HEK293T (cell line): ENCODE measurements around the gene BAHCC1.

ENCODE experiments used
- CTBP1 ChIP-seq: fragments of 450-650 bp; IDR thresholded peaks from 2 replicates; pipeline ENCODE4 v1.6.1; 2016; ENCODE audit warnings: borderline replicate concordance
- ELF4 ChIP-seq: fragments of 450-650 bp; IDR thresholded peaks from 2 replicates; pipeline ENCODE4 v1.6.1; 2017; ENCODE audit warnings: antibody characterized with exemption
- FOXK2 ChIP-seq: fragments of 450-650 bp; IDR thresholded peaks from 2 replicates; pipeline ENCODE4 v1.6.1; 2016; ENCODE audit warnings: mild to moderate bottlenecking
- FOXM1 ChIP-seq: fragments of 450-650 bp; IDR thresholded peaks from 2 replicates; pipeline ENCODE4 v1.6.1; 2017; ENCODE audit warnings: mild to moderate bottlenecking, borderline replicate concordance
- L3MBTL2 ChIP-seq: fragments of 450-650 bp; conservative IDR thresholded peaks from 2 replicates; pipeline ENCODE4 v1.6.1; 2016; ENCODE audit warnings: mild to moderate bottlenecking
- NFRKB ChIP-seq: fragments of 450-650 bp; IDR thresholded peaks from 2 replicates; pipeline ENCODE4 v1.6.1; 2016; ENCODE audit warnings: mild to moderate bottlenecking, moderate library complexity
- SP1 ChIP-seq: fragments of 450-650 bp; IDR thresholded peaks from 2 replicates; pipeline ENCODE4 v1.6.1; 2017
- SUZ12 ChIP-seq: fragments of 450-650 bp; IDR thresholded peaks from 2 replicates; pipeline ENCODE4 v1.6.1; 2016; ENCODE audit warnings: mild to moderate bottlenecking
- TARDBP ChIP-seq: fragments of 450-650 bp; IDR thresholded peaks from 2 replicates; pipeline ENCODE4 v1.6.1; 2016

DNA sequence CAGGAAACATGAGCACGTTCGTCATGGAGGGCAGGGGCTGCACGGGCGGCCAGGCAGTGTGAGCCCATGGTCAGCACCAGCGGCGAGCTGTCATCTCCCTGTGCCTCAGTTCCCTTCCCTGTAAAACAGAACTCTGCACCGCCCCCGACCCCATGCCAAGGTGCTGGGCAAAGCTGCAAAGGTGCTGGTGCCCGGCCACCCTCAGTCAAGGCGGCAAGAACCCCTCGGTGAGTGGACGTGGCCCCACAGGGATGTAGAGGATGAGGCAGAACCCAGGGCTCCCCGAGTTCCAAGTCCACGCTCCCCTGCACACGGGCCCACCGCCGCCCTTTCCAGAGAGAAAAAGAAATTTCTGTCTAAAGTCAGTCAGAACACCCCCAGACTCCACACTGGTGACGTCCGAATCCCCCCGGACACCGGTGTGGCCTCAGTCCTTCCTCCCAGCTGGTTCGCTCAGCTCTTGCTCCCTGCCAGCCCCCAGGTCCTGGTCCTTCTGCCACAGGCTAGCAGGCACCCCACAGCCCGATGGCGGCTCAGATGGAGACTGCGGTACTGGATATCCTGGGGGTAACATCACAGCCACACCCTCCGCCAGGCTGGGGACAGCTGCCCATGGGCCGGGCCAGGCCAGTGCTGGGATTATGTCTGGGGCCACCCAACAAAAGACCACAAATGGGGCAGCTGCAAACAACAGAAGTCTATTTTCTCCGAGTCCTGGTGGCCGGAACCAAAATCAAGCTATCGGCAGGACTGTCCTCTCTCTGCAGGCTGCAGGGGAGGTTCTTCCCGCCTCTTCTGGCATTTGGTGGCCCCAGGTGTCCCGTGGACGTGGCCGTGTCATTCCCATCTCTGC lies 14.4 kb upstream of the BAHCC1 start:
- TF ChIP-seq ELF4 (no peak), FOXM1 (no peak), FOXK2 (no peak), L3MBTL2 (no peak), TARDBP (no peak), SP1 (no peak), CTBP1 (no peak), SUZ12 (no peak), NFRKB (no peak)
